Measurements from ENCODE around the gene DNAJC19.

- TF ChIP-seq, protein P1, sequence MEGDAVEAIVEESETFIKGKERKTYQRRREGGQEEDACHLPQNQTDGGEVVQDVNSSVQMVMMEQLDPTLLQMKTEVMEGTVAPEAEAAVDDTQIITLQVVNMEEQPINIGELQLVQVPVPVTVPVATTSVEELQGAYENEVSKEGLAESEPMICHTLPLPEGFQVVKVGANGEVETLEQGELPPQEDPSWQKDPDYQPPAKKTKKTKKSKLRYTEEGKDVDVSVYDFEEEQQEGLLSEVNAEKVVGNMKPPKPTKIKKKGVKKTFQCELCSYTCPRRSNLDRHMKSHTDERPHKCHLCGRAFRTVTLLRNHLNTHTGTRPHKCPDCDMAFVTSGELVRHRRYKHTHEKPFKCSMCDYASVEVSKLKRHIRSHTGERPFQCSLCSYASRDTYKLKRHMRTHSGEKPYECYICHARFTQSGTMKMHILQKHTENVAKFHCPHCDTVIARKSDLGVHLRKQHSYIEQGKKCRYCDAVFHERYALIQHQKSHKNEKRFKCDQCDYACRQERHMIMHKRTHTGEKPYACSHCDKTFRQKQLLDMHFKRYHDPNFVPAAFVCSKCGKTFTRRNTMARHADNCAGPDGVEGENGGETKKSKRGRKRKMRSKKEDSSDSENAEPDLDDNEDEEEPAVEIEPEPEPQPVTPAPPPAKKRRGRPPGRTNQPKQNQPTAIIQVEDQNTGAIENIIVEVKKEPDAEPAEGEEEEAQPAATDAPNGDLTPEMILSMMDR (IDR thresholded peaks at IDR 0.05; ENCODE audit: borderline replicate concordance, extremely low read depth, low read length, poor library complexity, severe bottlenecking) = no peak
- no peak for TF ChIP-seq EZH2 (IDR thresholded peaks at IDR 0.05; ENCODE audit: borderline replicate concordance, low read depth, low read length, severe bottlenecking)
Observed at GRCh38 chr3:180977498-180977897, 12.0 kb downstream of the DNAJC19 start.

Data from DND-41 (cell line).